ENCODE results near the gene TMOD3. TPM values are rescaled to one million over a fixed set of nuclear protein-coding genes. Genes with fewer than 3 reads are reported as not detected.

Gene TMOD3
- total and polyA plus RNA-seq, 2 of the 8 experiments (the other 6 are each of a cell fraction or from before 2014, with no cell fraction given) = 3.9 to 29.0 TPM

DNA sequence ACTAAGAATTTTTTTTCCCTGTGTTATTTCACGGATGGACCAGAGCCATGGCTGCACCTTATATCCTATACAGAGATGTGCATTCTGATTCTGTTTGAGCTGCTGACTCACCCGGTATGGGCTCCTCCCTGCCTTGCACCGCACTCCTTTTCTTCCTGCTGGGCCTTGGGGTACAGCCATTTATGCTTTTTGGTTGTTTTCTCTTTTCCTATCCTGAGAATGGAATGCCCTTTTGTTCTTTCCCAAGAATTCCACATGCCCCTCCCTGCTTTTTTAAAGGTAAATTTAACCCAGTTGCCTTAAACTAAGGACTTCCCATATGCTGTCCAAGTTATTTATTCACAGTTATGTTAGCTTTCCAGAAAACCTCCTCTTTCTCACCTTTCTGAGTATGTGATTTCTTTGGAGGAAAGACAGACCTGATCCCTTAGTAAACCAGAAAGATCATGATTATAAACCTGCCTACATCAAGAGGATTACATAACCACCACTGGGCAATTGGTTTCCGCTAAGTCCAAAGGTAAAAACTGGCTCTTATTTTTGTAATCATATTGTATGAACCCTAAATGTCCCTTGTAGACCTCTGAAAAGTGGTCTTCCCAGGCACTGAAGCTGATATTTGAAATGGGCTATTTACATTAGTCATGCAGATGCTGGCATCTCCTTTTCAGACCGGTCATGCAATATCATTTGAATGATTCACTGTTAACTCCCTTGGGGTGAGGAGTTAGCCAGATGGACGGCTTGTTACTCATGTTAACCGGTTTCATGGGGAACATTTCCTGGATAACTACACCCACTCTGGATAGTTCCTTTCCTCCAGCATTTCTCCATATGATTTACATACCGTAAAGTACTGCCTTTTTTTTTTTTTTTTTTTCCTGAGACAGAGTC, 45.5 kb downstream of the TMOD3 start:
- Histone ChIP-seq H3K56ac (replicated peaks; ENCODE audit: insufficient read length, low read depth, low read length) (no peak overlapping the region), H3K23me2 (ENCODE audit: low read depth, low read length) (no peaks in the 10 kb centered on the region), H3K27me3 (replicated peaks in 1 of 4; ENCODE audit: control insufficient read depth in 3 of 4, extremely low read depth in 1 of 4, insufficient read depth in 3 of 4, low read length in 3 of 4) (no peaks in the 10 kb centered on the region), H3K79me1 (ENCODE audit: low read depth, low read length) (no peaks in the 10 kb centered on the region), H3K79me2 (ENCODE audit: control insufficient read depth in 1 of 2, insufficient read depth in 2 of 2, low read length in 2 of 2) (no peaks in the 10 kb centered on the region), H4K91ac (replicated peaks; ENCODE audit: insufficient read length, low read length) (no peak overlapping the region), H3K9me3 (ENCODE audit: insufficient read depth in 2 of 2, low read depth in 1 of 2, low read length in 1 of 2) (0 out of 4 replicates have a peak, but pooled peaks cover 0 to 3% of the 10 kb centered on the region in 2 experiments), H3K4me1 (replicated peaks in 1 of 4; ENCODE audit: control insufficient read depth in 3 of 4, insufficient read depth in 4 of 4, low read length in 3 of 4) (no peaks in the 10 kb centered on the region; a peak in 2 of 7 replicates), H2AFZ (ENCODE audit: low read length) (no peak overlapping the region), H3K4me2 (ENCODE audit: insufficient read depth in 1 of 2, low read depth in 2 of 2, low read length in 2 of 2) (no peak overlapping the region), H3K4ac (replicated peaks; ENCODE audit: insufficient read length, low read depth, low read length) (no peak overlapping the region), H3K18ac (ENCODE audit: extremely low read depth, low read length) (no peak overlapping the region), H3K36me3 (ENCODE audit: control insufficient read depth in 2 of 4, insufficient read depth in 4 of 4, low read length in 3 of 4) (peaks cover 0 to 7% (median 3%) of the 10 kb centered on the region in 4 experiments; a peak in 2 of 8 replicates), H2BK5ac (ENCODE audit: low read depth, low read length) (no peak overlapping the region), H4K8ac (ENCODE audit: extremely low read depth, insufficient read depth, low read length) (no peak overlapping the region), H2AK5ac (ENCODE audit: low read depth, low read length) (no peak overlapping the region), H3K14ac (ENCODE audit: insufficient read length) (no peak overlapping the region), H2BK20ac (ENCODE audit: low read length) (no peak overlapping the region), H3K23ac (ENCODE audit: insufficient read length) (no peak overlapping the region), H2BK12ac (ENCODE audit: low read depth, low read length) (no peak overlapping the region), H2BK120ac (replicated peaks; ENCODE audit: low read depth, low read length) (no peak overlapping the region), H4K20me1 (replicated peaks in 1 of 2; ENCODE audit: control insufficient read depth in 1 of 2, insufficient read depth in 2 of 2, low read length in 2 of 2) (no peaks in the 10 kb centered on the region), H3K4me3 (ENCODE audit: extremely low read depth in 1 of 4, insufficient read depth in 2 of 4, low read depth in 3 of 4, low read length in 4 of 4) (no peak overlapping the region), H2BK15ac (ENCODE audit: low read length) (no peak overlapping the region), H4K5ac (ENCODE audit: insufficient read length, low read depth, low read length) (no peak overlapping the region), H3K9ac (replicated peaks in 1 of 4; ENCODE audit: extremely low read depth in 1 of 4, low read depth in 3 of 4, low read length in 3 of 4) (no peak overlapping the region), H3K27ac (ENCODE audit: low read depth, low read length) (no peak overlapping the region)
- DNase-seq (ENCODE audit: low read depth in 1 of 2, low spot score in 2 of 2) (no peak), FAIRE-seq (no peak)
- CTCF ChIA-PET (ENCODE audit: partially characterized antibody) = interaction anchor here (0.6 to 4.8 kb wide), 3 partner anchors 9 to 48 kb away, joined by 3 to 18 read pairs (median 4); no protein-coding TSS in a partner anchor
- WGBS, 2 experiments (ENCODE audit: extremely low coverage in 1 of 2, insufficient coverage in 1 of 2, insufficient read length in 1 of 2, insufficient replicate concordance in 2 of 2, low coverage in 1 of 2, low lambda C conversion rate in 2 of 2, missing lambda C conversion rate in 1 of 2) = 77% methylated on average over 8 of the region's 8 CpGs; no CpG with 5 or more reads in 1 of the 2 experiments
- POLR2A ChIA-PET (ENCODE audit: partially characterized antibody) = interaction anchor here (0.9 kb wide), 1 partner anchor 12 kb away, joined by 3 read pairs; no protein-coding TSS in a partner anchor
- TF ChIP-seq ATF3 (IDR thresholded peaks at IDR 0.05; ENCODE audit: insufficient read depth, low read depth, low read length) (no peak), CREB1 (IDR thresholded peaks at IDR 0.05) (no peak), GTF2F1 (IDR thresholded peaks at IDR 0.05; ENCODE audit: borderline replicate concordance, low read depth, low read length) (no peak), MAFK (IDR thresholded peaks at IDR 0.05; ENCODE audit: low read depth, low read length) (no peak), RAD21 (IDR thresholded peaks at IDR 0.05 in 1 of 2, conservative IDR thresholded peaks at IDR 0.05 in 1 of 2; ENCODE audit: low read depth in 2 of 2, low read length in 2 of 2) (no peak), SUZ12 (IDR thresholded peaks at IDR 0.05; ENCODE audit: low read length) (no peak), FOSL1 (IDR thresholded peaks at IDR 0.05; ENCODE audit: insufficient read depth, low read depth, low read length) (no peak), SP4 (IDR thresholded peaks at IDR 0.05; ENCODE audit: low read length) (no peak)
- TF ChIP-seq, protein P1, sequence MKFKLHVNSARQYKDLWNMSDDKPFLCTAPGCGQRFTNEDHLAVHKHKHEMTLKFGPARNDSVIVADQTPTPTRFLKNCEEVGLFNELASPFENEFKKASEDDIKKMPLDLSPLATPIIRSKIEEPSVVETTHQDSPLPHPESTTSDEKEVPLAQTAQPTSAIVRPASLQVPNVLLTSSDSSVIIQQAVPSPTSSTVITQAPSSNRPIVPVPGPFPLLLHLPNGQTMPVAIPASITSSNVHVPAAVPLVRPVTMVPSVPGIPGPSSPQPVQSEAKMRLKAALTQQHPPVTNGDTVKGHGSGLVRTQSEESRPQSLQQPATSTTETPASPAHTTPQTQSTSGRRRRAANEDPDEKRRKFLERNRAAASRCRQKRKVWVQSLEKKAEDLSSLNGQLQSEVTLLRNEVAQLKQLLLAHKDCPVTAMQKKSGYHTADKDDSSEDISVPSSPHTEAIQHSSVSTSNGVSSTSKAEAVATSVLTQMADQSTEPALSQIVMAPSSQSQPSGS (IDR thresholded peaks at IDR 0.05; ENCODE audit: low read length) = no peak
